Hippocampal formation (tissue), 2 donors: ENCODE data around the gene PANK1.
"Not testable (repeated sequence)": the region's sequence is repeated elsewhere in the genome, so short reads cannot be mapped to it uniquely, and the experiment has no call there.

Experiments used
- DNase-seq, 2 donors: peaks; one replicate each; lab custom pipeline; 2025; lab: John Stamatoyannopoulos, UW

The PANK1 gene

GRCh38 chr10:89567576-89568245 is 77.3 kb downstream of the PANK1 start:
- DNase-seq = no peak

GRCh38 chr10:89566992-89567391 is 78.0 kb downstream of the PANK1 start:
- DNase-seq = no peak

DNA sequence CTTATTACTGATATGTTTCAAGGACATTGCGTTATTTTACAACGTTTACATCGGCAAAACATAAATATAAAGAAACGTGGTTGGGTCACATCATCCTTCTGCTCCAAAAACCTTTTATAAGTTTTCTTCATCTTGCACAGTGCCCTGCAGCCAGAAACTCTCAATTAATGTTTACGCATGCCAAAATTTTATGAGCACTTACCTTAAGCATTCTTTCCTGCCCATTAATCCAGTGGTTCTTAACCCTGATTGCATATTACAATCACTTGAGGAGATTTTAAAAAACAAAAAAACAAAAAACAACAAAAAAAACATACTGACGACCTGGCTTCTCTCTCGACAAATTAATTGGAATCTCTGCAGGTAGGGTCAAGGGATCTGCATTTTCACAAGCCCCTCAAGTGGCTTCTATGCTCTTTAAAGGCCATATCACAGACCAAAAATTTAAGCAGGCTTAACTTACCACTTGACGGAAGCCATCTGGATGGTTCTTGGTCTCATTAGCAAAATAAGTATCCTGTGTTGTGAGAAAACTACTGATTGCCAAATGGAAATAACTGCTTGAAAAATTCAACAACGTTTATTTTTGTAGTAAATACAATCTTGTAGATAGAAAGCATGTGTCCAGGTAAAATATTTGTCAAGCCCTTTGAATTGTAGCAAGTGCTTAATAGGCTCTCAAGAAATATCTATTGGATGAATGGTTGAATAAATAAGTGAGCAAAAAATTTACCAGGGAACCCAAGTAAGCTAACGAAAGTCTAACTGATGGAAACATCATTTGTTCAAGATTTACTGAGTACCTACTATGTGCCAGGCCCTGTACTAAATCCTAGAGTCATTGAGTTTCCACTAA is 78.7 kb downstream of the PANK1 start:
- no peak for DNase-seq

GRCh38 chr10:89565180-89565579 is 79.9 kb downstream of the PANK1 start:
- no peak for DNase-seq

- peak in 1 of 2 donors; percentile 72 for DNase-seq
These were observed 81.1 kb downstream of the PANK1 start for GRCh38 chr10:89563861-89564478.

GRCh38 chr10:89563311-89563710 is 81.7 kb downstream of the PANK1 start:
- DNase-seq = no peak

GRCh38 chr10:89556600-89556999 is 88.4 kb downstream of the PANK1 start:
- no peak for DNase-seq

- DNase-seq = no peak
These were observed 89.2 kb downstream of the PANK1 start for GRCh38 chr10:89555688-89556445.

- no peak for DNase-seq
These were observed 90.6 kb downstream of the PANK1 start for GRCh38 chr10:89554433-89554832.

DNA sequence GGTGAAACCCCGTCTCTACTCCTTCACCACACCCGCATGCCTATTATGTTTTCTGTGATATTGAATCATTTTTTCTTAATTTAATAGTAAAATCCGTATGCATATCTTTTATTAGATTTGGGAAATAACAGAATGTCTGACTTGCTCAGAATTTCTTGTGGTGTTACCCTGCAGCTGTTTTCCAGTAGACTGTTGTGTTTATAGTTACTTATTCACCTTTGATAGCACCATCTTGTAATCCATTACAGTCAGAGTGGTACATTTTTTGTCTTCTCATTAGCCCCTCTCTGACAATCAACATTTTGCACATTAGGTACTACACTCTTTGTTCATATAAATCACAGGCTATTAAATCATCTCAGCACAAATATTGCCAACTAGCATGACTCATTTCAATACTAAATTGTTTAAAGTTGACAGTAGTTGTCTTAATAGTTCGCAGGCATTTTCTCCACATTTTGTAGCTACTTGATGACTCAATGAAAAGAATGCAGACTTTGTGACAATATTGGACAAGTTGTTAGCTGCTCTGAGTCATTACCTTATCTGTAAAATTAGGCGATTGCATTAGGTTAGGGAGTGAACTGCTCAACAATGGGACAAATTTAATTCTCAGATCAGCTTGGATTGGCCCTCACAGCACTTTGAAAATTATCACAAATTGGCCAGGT is 91.8 kb downstream of the PANK1 start:
- DNase-seq = no peak

DNA sequence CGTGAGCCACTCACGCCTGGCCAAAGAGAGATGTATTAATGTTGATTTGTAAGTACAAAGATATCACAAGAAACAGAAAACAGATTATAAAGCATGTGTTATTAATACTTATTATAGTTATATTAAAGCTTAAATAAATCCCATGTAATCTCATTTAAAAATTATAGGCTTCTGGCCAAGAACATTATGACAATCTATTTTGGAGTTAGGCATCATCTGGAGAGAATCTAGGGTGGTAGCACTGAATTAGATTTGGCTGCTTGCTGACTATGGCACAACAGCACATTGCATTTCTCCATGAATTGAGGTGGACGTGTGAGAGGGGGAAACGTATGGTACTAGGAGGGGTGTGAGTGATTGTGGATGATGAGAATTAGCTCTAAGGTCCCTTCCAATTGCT is 92.8 kb downstream of the PANK1 start:
- no peak for DNase-seq

GRCh38 chr10:89550509-89550908 is 94.5 kb downstream of the PANK1 start:
- no peak for DNase-seq

- DNase-seq = no peak
These were observed 95.5 kb downstream of the PANK1 start for GRCh38 chr10:89549510-89549909.

GRCh38 chr10:89548673-89549072 is 96.4 kb downstream of the PANK1 start:
- DNase-seq = no peak

GRCh38 chr10:89547853-89548513 is 97.1 kb downstream of the PANK1 start:
- no peak for DNase-seq

- not testable (repeated sequence) for DNase-seq
These were observed 98.4 kb downstream of the PANK1 start for GRCh38 chr10:89546651-89547050.

DNA sequence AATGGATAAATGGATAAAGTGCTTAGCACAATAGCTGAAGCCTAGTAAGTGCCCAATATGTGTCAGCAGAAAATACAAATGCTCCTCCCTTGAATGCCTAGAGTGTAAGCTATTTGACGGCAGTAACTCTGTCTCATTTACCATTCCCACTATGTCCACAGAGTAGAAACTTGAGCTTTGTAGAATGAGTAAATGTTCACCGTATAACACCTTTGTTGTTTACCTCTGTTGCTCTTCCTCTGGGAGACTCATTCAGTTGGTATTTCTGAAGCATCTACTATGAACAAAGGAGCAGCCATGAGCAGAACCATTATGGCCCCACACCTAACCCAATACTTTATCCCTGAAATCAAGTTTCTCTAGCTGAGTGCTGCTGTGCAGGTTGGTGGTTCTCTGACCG is 101.2 kb downstream of the PANK1 start:
- no peak for DNase-seq

DNA sequence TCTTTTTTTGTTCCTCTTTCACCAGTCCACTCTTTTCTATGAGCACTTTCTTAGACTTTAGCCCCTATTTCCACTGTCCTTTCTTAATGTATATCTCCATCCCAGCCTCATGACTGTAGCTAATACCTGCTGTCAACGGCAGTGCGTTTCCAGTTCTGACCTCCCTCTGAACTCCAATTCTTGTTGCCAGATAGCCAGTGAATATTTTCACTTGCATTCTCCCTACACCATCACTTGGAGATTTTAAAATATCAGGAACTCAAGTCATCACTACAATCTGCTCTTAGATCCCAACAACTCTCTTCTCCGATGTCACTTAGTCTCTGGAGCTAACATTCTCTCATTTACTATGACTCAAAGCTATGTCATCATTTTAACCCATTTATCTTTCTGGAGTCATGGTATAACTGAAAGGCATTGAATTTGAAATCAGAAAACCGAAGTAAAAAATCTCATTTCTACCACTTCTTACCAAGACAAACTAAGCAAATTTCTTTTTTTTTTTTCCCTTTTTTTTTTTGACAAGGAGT is 104.6 kb downstream of the PANK1 start:
- no peak for DNase-seq

DNA sequence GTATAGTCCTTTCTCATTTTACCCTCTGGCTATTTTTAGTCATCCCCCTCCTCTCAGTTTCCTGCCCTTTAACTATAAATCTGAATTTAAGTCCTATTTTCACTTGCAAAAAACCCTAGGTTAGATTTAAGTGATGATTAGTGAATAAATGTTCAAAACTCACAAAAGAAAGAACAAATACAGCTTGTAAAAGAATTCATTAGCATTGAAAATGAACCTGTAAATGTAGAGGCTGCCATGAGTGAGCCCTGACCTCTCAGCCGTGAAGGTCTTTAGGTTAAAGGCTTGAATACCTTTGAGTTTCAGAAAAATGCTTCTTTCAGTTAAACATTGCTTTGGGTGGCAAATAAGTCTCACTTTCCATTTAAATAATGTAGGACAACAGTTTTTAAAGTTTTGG is 107.7 kb downstream of the PANK1 start:
- no peak for DNase-seq

- DNase-seq = no peak
These were observed 109.1 kb downstream of the PANK1 start for GRCh38 chr10:89536013-89536354.
